HCT116 (cell line): ENCODE results near the gene ZNG1F.
"Not testable (repeated sequence)": the region's sequence is repeated elsewhere in the genome, so short reads cannot be mapped to it uniquely, and the experiment has no call there.

Experiments
- CTCF ChIP-seq, 3 experiments: fragments of 200-600 bp in 1 of 3; sonication (generic) in 1 of 3; IDR thresholded peaks in 2 of 3; conservative IDR thresholded peaks in 1 of 3; 2 replicates each; pipeline ENCODE4 v1.5.1; 2012 to 2017; ENCODE audit warnings: low read depth in 2 of 3, low read length in 2 of 3, antibody characterized with exemption in 1 of 3, borderline replicate concordance in 1 of 3, control low read depth in 1 of 3, mild to moderate bottlenecking in 1 of 3, mixed read lengths in 1 of 3, mixed run types in 1 of 3, moderate library complexity in 1 of 3; ENCODE audit not compliant: insufficient read depth in 1 of 3
- POLR2A ChIP-seq: IDR thresholded peaks from 2 replicates; pipeline ENCODE4 v1.7.0; 2011; ENCODE audit warnings: borderline replicate concordance; ENCODE audit not compliant: insufficient read depth, insufficient read length; ENCODE audit errors: extremely low read depth
- SIN3A ChIP-seq: IDR thresholded peaks from 2 replicates; pipeline ENCODE4 v1.6.1; 2012; ENCODE audit warnings: low read depth
- SP1 ChIP-seq: IDR thresholded peaks from 2 replicates; pipeline ENCODE4 v1.6.1; 2012; ENCODE audit warnings: low read depth
- TCF7L2 ChIP-seq: IDR thresholded peaks from 2 replicates; pipeline ENCODE4 v1.7.0; 2011; ENCODE audit warnings: borderline replicate concordance, inconsistent platforms; ENCODE audit not compliant: insufficient read depth, insufficient read length; ENCODE audit errors: extremely low read depth
- TF ChIP-seq, protein P1 (sequence below): IDR thresholded peaks from 2 replicates; pipeline ENCODE4 v1.6.1; 2012

DNA sequence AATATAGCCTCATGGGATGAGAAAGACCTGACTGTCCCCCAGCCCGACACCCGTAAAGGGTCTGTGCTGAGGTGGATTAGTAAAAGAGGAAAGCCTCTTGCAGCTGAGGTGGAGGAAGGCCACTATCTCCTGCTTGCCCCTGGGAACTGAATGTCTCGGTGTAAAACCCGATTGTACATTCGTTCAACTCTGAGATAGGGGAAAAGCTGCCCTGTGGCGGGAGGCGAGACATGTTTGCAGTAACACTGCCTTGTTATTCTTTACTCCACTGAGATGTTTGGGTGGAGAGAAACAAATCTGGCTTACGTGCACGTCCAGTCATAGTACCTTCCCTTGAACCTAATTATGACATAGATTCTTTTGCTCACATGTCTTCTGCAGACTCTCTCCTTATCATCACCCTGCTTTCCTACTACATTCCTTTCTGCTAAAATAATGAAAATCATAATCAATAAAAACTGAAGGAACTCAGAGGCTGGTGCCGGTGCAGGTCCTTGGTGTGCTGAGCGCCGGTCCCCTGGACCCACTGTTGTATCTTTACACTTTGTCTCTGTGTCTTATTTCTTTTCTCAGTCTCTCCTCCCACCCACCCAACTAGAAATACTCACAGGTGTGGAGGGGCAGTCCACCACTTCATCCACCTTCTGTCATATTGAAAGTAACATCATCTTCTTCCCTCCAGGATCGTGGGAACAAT, 83.4 kb downstream of the ZNG1F start:
- TF ChIP-seq CTCF (IDR thresholded peaks at IDR 0.05 in 2 of 3, conservative IDR thresholded peaks at IDR 0.05 in 1 of 3; ENCODE audit: borderline replicate concordance in 1 of 3, insufficient read depth in 1 of 3, low read depth in 2 of 3, low read length in 2 of 3); SIN3A; TCF7L2; POLR2A; SP1: not testable (repeated sequence)
- TF ChIP-seq, protein P1, sequence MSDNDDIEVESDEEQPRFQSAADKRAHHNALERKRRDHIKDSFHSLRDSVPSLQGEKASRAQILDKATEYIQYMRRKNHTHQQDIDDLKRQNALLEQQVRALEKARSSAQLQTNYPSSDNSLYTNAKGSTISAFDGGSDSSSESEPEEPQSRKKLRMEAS: not testable (repeated sequence)
